Stimulated activated CD8-positive, alpha-beta memory T cell treated with anti-CD3 and anti-CD28 coated beads, Interleukin-12 subunit alpha, Interleukin-12 subunit beta, amount 100 ng/mL, for 24 hours (primary cell): Measurements from ENCODE around the gene UBE2N.
A peak's percentile ranks its signal among the peaks of the same experiment; 100 is the strongest.

ENCODE experiments used
- DNase-seq: peaks from one replicate; pipeline ENCODE4 v3.0.0-alpha.2; 2020; ENCODE audit errors: extremely low read depth

Gene UBE2N, protein sequence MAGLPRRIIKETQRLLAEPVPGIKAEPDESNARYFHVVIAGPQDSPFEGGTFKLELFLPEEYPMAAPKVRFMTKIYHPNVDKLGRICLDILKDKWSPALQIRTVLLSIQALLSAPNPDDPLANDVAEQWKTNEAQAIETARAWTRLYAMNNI

DNA sequence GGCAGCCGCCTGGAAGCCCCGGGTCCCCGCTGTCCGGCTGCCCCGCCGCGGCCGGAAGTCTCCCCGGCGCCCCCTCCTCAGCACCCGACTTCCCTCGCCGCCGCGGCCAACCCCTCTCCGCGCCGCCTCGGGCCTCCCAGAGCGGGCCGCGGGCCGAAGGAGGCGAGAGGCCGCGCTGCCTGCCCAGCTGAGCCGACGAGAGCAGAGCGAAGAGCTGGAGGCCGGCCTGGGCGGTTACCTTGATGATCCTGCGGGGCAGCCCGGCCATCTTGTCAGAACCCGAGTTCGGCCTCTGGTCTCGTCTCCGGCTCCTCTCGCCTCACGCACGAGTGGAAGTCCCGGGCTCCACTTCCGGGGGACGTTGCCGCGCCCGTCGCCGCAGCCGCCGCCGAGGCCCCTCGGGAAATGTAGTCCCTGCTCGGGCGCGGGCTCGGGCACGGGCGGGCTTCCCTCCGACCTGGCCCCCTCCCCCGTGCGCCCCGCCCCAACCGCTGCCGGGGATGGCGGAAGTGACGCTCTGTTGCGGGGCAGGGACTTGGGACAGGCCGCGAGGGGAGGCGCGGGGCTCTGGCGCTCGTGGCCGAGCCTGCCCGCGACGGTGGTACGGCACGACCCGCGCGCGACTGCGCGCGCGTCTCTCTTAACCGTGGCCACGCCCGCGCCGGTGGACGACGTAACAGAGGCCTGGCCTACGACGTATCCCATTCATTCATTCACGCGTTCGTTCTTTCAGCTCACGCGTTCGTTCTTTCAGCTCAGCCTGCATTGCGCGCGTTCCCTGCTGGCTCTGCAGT, at the start of gene UBE2N:
UBE2N (minus strand) TSS at position 331 of the 794 bp plus-strand sequence; CDS start at position 268, 63 bp downstream.
- peak; percentile 95 for DNase-seq

DNA sequence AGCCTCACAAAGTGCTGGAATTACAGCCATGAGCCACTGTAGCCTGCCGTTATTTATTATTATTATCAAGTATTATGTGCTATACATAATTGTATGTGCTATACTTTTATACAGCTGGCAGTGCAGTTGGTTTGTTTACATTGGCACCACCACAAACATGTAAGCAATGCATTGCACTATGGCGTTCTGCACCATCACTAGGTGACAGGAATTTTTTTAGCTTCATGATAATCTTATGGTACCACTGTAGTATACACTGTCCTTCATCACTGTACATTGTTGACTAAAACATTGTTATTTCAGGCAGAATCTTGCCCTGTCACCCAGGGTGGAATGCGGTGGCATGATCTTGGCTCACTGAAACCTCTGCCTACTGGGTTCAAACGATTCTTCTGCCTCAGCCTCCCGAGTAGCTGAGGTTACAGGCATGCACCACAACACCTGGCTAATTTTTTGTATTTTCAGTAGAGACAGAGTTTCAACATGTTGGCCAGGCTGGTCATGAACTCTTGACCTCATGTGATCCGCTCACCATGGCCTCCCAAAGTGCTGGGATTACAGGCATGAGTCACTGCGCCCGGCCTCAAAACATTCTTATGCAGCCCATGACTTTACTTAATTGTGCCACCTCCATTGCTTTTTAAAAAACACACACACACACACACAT, 42.7 kb upstream of the UBE2N start:
- DNase-seq, result no peak

DNA sequence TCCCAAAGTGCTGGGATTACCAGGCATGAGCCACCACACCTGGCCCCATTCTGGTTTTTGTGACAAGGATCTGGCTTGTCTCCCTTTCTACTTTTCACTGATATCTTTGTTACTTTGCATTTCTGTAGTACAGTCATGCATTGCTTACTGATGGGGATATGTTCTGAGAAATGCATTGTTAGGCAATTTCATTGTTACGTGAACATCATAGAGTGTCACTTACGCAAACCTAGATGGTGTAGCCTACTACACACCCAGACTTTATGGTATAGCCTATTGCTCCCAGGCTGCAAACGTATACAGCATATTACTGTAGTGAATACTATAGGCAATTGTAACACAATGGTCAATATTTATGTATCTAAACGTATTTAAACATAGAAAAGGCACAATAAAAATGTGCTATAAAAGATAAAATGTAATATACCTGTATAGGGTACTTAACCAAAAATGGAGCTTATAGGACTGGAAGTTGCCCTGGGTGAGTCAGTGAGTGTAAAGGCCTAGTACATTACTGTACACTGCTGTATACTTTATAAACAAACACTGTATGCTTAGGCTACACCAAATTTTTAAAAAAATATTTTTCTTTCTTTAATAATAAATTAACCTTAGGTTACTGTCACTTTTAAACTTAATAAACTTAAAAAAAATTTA, 41.5 kb upstream of the UBE2N start:
- no peak for DNase-seq

DNA sequence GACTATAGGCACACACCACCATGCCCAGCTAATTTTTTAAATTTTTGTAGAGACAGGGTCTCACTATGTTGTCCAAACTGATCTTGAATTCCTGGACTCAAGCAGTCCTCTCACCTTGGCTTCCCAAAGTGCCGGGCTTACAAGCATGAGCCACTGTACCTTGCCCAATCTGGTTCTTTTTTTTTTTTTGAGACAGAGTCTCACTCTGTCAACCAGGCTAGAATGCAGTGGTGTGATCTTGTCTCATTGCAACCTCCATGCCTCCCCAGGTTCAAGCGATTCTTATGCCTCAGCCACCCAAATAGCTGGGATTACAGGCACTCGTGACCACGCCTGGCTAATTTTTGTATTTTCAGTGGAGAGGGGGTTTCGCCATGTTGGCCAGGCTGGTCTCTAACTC, 41.0 kb upstream of the UBE2N start:
- no peak for DNase-seq

DNA sequence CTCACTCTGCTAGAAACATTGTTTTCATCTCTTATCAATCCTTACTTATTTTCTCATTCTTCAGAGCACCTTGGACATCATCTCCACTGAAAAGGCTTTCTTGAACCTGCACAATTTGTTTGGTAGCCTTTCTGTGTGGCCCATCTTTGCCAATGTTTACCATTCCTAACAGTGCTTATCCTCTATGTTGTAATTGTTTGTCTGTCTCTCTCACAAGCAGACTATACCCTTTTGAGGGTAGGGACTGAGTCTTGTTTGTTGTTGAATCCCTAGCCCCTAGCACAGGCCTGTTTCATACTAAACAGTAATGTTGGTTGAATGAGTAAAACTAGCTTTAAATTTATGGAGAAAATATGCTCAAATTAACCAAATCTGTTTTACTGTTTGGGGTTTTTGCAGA, 34.8 kb upstream of the UBE2N start:
- no peak for DNase-seq

DNA sequence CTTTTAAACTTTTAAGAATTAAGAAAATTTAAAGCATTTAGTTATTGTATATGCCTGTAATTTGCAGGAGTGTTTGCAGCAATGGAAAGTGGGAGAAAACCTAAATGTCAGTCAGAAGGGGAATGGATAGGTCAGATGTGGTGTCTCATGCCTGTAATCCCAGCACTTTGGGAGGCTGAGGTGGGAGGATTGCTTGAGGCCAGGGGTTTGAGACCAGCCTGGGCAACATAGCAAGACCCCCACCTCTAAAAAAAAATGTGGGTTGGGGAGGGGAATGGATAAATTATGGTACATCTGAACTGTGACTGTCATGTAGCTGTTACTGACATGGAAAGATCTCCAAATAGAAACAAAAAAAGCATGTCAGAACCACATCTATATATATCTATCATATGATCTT, 27.6 kb upstream of the UBE2N start:
- DNase-seq, result no peak

DNA sequence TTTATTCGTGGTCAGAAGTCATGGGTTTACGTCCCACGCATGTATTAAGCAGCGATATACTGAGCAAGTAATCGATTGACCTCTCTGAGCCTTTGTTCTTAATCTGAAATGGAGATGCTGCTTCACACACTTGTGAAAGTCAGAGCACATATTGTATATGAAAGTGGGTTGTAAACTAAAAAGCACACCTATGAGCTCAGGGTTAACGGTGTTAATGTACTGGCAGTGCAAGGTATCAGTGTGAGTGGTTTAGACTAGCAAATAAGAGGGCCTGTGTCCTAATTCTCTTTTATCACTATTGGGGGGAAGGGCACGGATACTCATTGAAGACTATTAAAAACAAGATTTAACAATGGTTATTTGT, 26.2 kb upstream of the UBE2N start:
- DNase-seq, result no peak

DNA sequence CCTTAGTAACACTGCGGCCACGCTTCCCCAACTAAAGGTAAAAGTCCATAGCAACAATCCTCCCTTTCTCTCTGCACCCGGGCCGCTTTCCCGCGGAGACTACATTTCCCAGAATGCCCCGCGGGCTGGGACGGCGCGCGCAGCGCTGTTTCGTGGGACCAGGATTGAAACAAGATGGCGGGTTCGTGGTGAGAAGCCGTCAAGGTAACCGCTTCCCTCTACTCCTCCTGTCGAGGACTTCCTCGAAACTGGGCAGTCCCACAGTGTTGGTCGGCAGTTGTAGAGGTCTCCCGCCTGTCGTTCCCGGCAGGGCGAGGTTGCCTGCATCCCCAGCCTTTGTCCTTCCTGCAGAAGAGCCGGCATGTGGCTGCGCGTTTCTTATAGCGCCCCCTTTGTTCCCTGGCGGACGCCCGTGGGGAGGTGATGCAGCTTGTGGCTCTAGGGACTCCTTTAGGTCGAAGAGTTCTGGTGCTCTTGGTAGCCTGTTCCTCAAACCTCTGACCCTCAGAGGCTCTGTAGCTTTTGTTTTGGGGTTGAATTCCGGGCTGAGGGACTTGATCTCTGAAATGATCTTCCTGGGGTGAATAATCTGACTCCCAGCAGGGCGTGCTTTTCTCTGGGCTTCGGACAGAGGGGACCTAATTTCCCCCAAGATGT, 25.7 kb upstream of the UBE2N start, which contains the start of gene MRPL42:
MRPL42 (plus strand) TSS at position 164 of the 657 bp plus-strand sequence. CDS start 1,772 bp downstream, outside the sequence.
- DNase-seq, result peak; percentile 75

DNA sequence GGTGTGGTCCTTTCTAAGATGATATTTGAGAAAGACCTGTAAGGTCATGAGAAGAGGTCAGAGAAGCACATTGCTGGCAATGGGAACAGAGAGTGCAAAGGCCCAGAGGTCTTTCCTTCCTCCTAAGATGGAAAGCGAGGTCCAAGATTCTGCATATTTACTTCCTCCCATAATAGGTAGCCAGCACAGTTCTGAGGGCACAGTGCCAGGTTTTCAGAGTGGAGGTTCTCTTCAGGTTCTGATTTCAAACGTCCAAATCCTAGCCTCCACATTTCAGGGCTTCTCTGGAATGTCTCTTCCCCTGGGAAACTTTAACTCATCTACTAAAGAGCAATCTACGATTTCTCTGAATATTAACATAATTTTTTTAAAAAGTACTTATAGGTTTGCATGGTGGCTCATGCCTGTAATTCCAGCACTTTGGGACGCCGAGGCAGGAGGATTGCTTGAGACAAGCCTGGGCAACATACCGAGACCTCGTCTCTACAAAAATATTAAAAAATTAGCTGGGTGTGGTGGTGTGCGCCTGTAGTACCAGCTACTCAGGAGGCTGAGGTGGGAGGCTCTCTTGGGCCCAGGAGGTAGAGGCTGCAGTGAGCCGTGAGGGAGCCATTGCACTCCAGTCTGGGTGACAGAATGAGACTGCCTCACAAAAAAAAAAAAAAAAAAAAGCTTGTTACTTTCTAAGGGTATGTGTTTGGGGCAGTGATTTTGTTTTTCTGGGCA, 25.0 kb upstream of the UBE2N start:
- no peak for DNase-seq

DNA sequence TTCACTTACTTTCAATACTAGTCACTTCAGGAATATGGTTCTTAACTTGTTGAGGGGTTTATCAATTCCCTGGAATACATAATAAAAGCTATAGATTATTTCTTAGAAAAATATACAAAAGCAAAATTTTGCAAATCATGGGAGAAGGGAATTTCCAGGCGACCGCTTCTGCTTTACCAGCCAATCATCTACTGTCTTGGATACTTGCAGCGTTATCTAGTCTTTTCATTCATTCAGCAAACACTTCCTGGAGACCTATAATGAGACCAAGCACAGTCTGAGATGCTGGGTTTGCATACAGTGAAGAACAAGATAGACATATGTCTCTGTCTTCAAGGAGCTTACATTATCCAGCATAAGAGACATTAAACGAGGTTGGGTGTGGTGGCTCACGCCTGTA, 24.1 kb upstream of the UBE2N start:
- no peak for DNase-seq

DNA sequence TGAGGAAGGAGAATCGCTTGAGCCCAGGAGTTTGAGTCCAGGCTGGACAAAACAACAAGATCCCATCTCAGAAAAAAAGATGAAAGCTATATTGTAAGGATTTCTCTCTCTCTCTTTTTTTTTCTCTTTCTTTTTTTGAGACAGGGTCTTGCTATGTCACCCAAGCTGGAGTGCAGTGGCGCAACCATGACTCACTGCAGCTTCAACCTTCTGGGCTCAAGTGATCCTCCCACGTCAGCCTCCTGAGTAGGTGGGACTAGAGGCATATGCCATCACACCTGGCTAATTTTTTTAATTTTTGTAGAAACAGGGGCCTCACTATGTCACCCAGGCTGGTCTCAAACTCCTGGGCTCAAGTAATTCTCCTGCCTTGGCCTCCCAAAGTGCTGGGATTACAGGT, 19.8 kb upstream of the UBE2N start:
- no peak for DNase-seq

DNA sequence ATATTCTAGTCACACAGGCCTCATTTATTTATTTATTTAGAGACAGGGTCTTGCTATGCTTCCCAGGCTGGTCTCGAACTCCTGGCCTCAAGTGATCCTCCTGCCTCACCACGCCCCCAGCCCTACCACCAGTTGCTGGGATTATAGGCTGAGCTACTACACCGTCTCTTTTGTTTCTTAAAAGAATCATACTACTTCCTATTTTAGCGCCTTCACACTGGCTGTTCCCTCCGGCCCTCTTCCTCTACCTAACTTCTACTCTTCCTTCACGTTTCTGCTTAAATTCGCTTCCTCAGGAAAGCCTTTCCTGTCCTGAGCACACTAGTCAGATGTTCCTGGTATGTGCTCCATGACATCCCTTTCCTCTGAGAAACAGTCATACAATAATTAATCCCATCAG, 19.2 kb upstream of the UBE2N start:
- DNase-seq, result no peak

DNA sequence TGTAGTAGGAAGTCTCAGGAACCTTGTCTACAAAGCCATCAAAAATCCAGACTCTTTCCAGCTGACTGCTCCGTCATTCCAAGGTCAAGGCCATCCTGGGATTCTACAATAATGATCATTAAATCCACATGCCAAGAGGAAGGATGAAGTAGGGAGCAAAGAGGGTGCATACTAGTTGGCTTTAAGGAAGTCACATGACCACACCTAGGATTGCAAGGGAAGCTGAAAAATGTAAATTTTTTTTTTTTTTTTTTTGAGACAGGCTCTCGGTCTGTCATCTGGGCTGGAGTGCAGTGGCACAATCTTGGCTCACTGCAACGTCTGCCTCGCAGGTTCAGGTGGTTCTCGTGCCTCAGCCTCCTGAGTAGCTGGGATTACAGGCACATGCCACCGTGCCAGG, 18.3 kb upstream of the UBE2N start:
- no peak for DNase-seq

DNA sequence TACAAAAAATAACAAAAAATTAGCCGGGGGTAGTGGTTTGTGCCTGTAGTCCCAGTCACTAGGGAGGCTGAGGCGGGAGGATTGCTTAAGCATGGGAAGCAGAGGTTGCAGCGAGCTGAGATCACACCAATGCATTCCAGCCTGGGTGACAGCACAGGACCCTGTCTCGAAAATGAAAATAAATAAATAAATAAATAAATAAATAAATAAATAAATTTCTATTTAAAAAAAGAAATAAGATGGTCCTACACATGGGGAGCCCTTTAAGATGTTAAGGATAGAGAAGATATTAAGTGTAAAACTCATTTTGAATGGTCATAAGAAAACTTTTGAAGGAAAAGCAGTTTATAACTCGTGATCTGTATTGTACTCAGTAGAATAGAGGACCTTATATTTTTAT, 17.4 kb upstream of the UBE2N start:
- no peak for DNase-seq

DNA sequence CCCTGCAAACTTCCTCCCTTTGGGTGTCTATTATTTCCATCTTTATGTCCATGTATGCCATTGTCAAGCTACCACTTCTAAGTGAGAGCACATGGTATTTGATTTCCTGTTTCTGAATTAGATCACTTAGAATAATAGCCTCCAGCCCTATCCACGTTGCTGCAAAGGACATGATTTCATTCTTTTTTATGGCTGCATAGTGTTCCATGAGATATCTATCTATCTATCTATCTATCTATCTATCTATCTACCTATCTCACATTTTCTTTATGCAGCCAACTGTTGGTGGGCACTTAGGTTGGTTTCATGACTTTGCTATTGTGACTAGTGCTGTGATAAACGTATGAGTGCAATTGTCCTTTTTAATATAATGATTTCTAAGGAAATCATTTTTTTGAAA, 14.3 kb upstream of the UBE2N start:
- DNase-seq, result no peak

DNA sequence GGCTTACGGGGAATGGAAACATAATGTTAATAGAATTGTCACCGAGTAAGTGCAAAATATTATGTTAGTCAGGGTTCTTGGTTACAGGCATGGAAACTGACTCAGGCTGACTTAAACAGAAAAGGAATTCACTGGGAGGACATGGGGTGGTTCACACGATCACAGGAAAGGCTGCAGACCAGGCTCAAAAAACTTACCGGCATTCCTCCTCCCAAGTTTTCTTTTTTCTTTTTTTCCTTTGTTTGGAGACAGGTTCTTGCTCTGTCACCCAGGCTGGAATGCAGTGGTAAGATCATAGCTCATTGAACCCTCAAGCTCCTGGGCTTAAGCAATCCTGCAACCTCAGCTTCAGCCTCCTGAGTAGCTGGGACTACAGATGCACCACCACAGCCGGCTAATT, 11.9 kb upstream of the UBE2N start:
- DNase-seq, result no peak

DNA sequence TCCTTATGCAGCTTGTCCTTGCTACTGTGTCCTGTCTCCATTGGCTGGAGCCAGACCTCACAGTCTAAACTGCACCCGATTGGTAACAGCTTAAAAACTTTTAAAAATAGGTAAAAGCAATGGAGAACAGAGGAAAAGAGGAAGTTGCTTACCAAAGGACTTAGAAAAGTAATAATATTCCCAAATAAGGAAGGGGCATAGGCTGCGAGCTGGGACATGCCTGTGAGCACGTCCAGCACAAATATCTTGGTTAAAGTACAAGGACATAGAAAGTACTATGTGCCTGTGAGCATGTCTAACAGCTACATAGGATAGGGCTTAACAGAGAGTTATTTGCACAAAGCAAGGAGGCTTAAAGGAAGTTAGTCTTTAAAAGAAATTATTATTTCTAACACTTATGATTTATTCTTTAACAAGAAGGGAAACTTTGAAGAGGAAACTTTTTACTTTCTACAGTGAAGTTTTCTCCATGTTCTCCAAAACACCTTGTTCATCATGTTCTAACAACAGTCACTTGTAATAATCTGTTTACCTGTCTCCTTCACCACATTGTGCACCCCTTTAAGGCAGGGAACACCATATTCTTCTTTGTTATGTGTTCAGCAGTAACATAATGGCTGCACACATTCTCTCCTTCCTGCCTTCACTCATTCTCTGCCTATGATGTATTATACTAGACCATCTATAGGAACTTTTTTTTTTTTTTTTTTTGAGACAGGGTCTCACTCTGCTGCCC, 9.8 kb upstream of the UBE2N start:
- DNase-seq, result no peak

DNA sequence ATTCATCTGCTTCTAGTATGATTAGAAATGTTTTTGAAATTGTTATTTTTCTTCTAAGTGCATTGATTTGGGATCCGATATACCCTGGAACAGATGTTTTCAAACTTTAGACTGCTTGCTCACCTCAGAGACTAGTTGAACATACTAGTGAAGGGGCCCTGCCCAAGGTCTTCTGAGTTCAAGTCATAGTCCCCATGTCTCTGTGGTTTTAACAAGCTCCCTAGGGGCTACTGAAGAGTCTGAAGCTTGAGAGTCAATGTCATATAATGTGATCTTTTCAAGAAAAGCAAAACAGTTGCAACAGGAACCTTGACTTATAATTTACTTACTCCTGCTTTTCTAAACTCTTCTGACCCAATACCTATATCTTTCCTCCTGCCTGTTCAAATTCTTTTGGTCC, 7.5 kb upstream of the UBE2N start:
- no peak for DNase-seq

DNA sequence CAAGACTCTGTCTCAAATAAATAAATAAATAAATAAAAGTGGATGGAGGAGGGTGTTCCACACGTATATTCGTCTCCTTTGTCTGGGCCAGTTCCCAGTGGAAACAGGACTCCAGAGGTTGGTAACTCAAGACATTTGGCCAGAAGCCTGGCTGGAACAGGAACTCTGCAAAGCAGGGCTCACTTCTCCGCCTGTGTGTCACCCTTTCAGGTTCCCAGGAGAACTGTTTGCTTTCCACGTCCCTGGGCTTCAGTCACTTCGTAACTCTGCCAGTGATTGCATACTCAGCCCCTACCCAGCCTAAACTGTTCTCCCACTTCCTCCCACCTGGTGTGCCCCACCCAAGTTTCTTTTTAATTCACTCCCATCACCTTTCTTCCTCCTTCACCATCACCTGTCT, 7.0 kb upstream of the UBE2N start:
- DNase-seq, result no peak

DNA sequence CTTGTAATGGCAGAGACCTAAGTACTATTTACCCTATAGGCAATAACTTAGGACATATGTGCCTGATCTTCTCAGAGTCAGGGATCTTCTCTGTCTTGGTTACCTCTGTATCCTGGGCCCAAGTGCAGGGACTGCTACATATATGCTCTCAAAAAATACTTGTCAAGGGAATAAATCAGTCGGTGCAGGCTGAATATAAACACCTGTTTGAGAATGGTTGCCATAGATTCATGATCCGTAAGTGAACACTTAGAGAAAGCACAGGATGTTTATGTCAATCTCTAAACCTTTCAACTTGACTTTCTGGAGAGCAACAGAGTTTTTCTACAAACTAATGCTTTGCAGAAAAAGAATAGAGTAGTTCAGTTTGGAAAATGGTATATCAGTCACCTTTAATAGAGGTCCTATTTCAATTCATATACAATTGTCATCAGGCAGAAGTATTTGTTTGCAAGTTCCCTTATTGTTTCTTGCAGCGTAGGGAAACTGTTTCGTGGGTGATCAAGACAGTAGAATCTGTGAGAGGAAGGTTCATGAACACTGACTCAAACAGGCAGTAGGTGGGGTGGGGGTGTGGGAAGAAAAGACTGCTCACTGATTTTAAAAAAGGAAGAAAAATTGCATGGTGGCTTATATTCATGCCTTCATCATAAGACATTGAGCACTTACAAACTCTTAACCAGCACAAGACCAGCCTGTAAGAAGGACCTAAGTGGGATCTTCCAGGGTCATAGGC, 6.0 kb upstream of the UBE2N start:
- DNase-seq, result no peak
